HT-29 (cell line): ENCODE data around the gene DDX20. TPM values are rescaled to one million over a fixed set of nuclear protein-coding genes. Genes with fewer than 3 reads are reported as not detected.
A peak's percentile ranks its signal among the peaks of the same experiment; 100 is the strongest.

Source experiments
- DNase-seq: peaks from one replicate; pipeline ENCODE4 v3.0.0-alpha.2; 2015; ENCODE audit warnings: low spot score
- total RNA-seq: library from RNA; depleted of rRNA; stranded (reverse); fragments of >200 nt; shearing (Covaris generic); gene quantifications from 2 replicates; pipeline ENCODE4 v1.2.3, GENCODE V29; 2014

Gene DDX20
- total RNA-seq, 1 experiment from 2014 or later: 18.5 TPM

DNA sequence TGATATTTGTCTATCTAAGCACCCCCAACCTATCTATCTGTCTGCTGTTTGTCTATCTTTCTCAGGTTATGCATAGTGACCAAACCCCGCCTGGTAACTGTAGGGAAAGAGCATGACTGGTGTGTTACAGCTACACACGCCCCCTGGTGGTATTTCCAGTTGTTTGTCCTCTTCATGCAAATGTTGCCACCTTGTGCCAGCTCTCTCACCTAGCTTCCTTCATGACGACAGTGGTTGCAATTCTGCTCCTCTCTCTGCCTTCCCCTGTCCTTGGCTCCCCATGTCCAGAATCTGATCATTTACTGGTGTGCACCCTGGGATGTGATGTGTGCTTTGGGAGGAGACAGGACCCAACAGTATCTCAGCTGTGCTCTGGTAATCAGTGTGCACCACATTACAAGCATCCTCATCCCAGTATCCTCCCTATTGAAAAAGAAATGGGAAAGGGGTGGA, 8.4 kb upstream of the DDX20 start:
- DNase-seq: peak; percentile 92

DNA sequence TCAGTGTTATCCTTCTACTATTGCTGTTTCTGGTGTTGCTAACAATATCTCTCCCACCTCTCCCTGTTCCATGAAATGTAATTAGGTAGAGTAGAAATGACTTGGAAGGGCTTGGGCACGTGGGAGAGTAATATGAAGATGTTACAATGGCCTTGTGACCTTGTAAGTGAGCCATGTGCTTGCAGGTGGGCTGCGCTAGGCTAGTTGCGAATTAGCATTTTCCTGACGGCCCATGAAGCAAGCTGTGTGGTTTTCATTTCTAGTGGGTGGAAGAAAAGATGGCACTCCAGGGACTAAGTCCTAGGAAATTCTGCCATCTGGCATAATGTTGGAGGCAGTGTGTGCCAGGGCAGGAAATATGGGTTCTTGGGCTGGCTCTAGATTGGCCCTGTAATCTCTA, 7.8 kb upstream of the DDX20 start:
- no peak for DNase-seq

DNA sequence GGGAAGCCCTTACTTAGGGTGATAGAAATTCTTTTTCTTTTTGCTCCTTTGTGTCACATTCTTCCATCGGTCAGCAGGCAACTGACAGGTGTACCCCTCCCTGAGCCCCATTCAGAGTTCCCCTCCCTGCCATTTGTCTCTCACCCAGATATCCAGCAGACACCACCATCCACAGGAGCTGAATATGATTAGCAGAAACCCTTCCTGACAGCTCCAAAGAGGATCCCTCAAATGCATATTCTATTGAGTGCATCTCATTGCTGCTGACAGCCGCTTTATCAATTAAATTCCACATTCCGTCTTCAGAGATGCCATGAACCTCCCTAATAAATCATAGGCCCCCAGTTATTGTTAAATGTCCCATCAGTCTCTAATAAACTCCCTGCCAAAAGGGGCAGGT, 6.1 kb upstream of the DDX20 start:
- no peak for DNase-seq

DNA sequence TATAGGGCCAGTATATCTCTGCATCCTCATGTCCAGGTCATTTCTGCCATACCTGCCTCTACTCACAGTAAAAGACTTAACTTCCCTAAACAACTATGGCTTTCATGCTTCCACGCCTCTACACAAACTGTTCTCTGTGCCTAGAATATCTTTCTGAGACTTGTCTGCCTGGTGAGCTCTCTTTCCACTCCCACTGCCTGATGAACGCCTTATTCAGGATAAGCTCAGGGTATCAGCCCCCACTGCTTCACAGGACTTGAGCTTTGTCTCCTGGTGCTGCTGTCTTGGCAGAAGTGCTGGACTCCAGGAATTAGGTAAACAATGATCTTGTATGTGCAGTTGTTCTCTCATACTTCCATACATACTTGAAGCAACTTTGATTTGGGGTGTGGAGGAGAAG, 4.8 kb upstream of the DDX20 start:
- no peak for DNase-seq

DNA sequence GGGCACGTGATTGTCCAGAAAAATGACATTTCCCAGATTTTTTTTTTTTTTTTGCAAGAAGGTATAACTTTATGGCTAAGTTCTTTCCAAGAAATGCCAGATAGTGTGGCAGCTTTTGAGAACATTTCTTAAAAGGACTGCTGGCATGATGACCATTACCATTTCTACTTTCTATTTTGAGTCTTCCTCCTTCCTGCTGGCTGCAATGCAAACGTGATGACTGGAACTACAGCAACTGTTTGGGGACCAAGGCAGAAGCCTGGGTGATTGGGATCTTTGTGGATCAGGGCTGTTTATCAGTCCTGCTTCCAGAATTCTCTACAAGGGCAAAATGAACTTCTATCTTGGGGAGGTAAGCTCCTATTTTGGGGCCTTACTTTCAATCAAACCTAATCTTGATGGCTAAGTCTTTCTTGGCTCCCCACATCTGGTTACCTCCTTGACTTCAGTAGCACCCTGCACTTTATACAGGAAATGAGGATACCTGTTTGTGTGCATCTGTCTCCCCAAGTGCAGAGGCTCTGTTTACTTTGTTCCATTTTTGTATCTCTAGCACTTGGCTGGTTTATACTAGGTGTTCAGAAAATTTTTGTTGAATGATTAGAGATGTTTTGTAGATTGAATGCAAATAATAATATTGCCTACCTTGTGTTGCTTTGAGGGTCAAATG, 3.7 kb upstream of the DDX20 start:
- DNase-seq: no peak

DNA sequence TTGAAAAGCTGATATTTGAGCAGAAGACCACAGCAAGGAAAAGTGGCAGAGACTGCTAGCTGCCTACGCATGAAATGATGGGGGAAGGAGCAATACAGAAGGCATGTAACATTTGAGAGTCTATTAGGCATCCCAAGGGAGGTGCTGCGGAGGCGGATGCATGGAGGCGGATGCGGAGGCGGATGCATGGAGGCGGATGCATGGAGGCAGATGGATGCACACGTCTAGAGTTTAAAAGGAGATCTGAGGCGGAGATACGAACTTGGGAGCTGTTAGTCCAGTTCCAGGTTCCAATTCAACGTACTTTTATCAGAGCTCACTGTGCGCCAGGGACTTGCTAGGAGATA, 744 bp upstream of the DDX20 start:
- peak; percentile 58 for DNase-seq

DNA sequence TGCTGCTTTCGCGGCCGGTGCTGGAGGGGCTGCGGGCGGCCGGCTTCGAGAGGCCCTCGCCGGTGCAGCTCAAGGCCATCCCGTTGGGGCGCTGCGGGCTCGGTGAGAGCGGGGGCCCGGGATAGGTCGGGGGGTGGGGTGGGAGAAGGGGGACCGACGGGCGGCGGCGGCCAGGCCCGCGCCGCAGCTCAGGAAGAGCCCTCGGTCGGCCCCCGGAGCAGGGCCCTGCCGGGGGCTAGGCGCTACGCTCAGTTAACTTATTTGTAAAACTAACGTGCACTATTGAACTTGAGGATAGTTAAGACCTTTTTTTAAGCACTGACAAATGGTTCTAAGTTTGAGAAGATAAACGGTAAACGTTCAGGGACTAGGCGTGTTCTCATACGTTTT, 418 bp downstream of the DDX20 start:
- peak; percentile 22 for DNase-seq

DNA sequence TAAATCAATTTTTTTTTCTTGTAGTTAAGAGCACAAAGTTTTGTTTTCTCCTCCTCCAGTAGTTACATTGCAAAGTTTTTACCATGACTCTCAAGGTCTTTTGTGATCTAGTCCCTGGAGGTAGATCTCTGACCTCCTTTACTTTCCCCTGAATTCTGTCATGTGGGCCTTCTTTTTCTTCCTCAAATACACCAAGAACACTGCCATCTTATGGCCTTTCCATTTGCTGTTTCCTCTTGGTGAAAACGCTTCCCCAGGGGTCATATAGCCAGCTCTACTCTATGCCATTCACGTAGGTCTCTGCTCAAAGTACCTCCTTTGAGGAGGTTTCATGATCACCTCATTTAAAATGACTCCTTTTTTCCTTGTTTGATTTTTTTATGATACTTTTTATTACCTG, 2.7 kb downstream of the DDX20 start:
- no peak for DNase-seq

DNA sequence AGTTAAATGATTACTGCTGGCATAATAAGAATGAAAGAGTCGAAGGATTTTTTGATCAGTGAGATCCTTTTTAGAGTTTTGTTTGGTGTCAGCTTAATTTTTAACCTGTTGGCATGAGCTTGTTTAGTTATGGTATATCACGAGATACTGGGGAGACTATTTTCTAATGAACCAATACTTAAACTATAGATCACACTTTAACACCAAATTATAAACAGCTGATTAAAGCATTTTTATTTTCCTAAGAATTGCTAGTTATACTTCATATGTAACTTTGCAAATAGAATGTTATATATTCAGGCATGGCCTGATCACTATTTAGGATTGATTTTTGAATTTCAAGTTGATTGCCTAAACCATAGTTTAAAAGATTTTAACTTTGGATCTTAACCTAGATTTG, 6.0 kb downstream of the DDX20 start:
- DNase-seq: no peak

DNA sequence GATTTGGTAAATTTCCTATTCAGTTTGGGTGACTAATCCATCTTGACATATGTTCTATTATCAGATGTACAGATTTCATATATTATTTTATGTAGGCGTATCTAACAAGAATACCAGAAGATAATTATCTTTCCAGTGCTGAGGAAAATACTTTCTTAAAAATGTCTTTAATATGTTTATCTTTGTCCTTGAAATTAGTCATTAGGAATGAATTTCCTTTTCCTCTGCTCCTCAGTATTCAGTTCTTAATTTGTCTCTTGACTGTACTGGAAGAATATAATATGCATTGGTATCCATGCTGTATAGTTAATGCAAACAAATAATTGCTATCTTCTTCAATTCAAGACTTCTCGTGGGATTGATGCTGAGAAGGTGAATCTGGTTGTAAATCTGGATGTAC, 6.6 kb downstream of the DDX20 start:
- no peak for DNase-seq

DNA sequence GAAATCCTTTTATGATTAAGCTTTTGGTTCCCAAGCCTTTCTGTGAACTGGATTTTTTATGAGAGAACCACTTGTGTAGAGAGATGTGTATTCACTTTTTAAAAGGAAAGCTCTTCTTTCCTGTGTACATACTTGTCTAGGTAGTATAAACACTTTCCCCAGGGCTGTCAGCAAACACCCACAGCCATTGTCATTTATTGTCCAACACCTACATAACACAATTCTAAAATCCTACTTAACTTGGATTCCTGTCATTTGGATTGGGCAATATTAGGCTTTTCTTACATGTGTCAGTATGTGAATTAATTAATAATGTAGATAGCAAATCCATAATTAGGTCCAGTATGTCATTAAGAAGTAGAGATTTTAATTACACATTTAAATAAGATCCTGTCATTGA, 12.3 kb downstream of the DDX20 start:
- no peak for DNase-seq

DNA sequence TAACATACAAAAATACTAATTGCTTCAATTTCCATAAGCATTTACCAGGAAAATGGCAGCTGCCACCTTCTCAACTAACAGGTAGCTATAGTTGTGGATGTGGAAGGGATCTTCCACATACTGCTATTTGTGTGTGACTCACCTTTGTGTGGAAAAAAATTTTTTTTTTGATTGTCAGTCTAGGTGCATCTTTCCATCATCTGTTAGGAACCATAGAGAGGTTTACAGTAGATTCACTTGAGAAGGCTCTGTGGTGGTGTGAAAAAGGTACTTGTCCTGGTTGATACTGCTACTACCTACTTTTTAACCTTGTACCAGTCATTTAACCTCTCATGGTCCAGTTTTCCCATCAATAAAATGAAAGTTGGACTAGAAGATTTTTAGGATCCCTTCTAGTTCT, 12.9 kb downstream of the DDX20 start:
- DNase-seq: no peak

DNA sequence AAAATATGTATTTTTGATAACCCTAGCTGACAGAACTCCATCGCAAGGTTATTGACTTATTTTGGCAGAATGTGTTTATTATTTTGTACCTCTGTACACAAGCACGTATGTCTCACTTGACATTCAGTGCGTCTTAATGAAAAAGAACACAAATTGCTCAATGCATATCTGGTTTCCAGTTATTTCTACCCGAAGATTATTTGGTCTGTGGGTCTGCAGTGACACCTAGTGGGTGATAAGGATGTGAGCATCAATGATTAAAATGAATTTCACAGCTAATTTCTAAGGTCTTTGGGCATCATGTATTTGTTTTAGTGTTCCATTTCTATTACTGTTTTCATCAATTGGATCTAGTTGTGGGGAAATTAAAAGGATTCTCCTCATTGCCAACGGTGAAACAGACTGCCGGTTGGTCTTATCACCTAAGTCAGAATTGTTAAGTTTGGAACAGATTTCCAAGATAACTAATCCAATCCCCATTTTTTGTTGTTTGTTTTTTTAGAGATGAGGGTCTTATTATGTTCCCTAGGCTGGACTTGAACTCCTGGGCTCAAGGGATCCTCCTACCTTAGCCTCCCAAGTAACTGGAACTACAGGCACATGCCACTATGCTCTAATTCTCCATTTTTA, 13.9 kb downstream of the DDX20 start:
- peak; percentile 71 for DNase-seq

DNA sequence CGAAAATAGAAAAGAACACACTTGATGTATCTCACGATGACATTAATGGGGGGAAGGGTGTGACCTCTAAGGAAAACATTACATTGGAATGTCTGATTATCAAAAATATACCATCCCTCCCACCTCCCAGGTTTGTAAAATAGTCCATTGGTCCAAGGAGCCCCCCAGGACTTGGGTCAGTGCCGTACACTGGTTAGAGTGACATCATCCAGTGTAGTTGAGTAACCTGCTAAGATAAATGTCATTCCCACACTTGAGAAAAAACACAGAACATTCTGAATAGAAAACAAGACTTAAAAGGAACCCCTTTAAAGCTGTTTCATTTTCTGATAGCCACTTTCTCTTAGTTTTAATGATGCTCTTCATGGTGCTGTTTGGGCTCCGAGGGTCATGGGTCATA, 15.2 kb downstream of the DDX20 start:
- no peak for DNase-seq

DNA sequence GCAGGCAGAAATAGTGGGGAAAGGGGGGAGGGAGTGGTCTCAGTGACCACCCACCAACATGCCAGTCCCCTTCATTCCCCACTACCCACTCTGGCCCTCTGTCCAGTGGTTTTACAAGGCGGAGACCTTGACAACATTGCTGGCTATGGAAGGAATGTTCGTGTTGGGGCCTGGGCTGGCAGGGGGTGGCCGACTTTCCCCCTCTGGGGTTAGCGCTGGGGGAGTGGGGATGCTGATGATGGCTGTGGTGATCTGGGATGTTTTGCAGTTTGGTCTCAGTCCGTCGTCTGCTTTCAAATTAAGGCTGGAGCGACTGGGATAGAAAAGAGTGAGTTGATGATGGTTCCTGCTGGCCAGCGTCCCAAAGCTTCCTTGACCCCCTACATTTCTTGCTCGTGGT, 20.3 kb downstream of the DDX20 start:
- DNase-seq: no peak

DNA sequence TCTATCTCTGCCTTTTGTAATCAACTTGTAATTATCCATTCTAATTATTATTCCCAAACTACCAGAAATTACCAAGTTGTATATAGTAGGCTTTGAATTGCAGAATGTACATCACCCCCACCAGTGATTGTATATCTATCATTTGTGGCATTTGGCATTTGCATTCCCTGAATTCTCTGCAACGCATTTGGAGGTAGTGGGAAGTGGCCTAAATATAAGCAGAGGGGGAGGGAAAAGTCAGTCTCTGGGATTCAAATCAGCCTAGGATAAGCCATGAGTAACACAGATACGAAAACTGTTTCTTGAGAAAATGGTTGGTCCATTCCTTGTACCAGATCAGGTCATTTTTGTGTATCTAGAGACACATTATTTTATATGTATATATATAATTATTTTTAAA, 20.7 kb downstream of the DDX20 start:
- no peak for DNase-seq

DNA sequence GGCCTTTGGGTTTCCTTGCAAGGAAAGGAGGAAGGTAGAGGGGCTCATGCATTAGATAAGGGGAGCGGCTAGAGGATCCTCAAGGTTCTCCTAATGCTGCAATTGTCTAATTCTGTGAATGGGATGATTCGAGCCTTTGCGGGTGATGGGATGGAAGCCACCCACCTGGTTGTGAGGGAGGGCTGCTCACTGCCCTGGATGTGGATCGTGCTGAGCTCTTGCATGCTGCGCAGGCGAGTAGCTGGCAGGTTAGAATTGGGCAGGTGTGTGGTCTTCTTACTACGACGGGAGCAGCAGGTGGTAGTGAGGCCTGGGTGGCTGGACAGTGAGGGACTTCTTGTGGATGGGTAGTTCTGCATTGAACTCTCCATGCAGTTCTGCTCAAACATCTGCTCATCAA, 21.2 kb downstream of the DDX20 start:
- DNase-seq: no peak

DNA sequence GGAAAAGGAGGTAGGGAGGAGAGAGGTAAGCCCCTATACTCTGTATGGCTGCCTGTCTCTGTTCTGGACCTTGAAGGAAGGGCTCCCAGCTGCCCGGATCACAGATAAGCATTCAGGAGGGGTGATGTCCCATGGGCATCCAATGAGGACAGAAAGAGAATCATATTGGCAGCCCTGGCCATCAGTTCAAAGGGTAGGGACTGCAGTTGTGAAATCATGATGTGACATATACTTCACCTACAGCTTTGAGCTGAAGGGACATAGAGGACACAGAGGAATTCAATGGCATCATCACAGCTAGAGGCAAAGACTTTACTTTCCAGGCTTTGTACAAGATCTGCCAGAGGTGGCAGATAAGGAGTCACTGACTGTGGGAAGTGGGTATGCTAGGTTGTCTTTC, 21.6 kb downstream of the DDX20 start:
- no peak for DNase-seq

DNA sequence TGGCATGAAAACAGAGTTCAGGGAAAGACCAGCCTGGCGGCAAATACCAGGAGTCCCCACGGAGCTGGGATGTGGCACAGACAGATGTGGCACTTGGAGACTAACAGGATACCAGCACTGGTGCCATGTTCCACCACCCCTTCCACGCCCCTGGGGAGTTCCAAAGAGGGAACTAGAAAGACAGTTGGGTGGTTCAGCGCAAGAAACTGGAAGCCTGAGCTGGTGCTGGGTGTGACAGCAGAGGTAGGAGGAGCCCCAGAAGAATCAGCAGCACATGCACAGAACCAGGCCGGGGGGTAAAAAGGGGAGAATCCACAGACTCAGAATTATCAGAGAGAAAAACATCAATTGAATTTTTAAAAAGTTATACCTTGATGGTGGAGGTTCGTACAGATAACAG, 22.4 kb downstream of the DDX20 start:
- DNase-seq: no peak

DNA sequence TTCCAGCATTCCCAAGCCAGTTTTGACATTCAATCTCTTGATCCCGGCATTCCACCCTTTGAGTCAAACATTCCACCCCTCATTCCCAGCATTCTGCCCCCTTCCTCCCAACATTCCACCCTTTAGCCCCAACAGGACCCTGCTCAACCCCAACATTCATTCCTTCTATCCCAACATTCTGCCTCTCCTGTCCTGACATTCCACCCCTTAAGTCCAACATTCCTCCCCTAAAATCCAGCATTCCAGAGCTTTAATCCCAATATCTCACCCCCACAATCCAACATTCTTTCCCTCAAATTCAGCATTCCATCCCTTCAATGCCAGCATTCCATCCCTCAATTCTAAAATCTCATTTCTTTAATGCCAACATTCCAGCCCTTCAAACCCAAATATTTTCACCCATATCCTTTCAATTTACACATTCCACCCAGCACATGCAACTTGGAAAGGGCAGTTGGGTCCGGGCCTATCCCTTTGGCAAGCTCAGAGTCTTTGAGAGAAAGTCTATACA, 22.9 kb downstream of the DDX20 start:
- DNase-seq: no peak

DNA sequence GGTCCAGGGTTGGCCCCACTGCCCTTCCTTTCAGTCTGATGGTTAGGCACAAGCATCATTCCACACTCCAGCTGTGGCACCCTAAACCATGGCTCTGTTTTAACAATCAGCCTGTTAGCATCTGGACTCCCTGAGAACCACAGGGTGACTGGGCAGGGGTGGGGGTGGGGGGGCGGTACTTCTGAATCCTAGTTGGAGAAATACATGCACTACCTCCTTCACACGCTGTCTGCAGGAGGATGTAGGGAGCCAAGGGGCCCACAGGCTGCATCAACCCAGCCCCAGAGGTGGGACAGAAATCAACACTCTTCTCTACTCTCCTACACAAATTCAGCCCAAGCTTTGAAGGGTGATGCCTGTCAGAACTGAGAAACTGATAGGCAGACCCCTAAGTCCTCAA, 23.8 kb downstream of the DDX20 start:
- DNase-seq: no peak

DNA sequence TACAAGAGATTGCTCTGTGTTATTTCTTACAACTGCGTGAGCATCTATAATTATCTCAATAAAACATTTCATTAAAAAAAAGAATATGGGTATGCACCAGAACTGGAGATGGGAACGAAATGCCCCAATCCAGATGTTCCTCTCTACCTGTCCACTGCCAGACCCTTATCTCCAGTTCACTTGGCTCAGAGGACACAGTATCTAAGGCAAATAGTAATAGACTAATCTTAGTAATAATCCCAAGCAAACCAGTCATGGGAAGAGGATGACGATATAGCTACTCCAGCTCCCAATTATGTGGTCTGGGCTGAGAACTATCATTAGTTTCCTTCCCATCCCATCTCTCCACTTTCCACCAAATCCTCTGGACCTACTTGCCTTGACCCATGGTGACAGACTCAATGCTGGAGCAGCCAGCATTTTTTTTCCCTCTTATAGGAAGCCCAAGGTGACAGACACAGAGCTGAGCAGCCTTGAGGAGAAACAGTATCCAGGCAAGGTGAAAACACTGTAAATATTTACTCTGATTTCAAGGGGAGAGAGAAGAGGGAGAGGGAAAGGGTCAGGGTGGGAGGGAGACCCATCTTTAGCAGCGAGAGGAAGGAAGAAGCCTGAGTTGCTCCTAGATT, 28.7 kb downstream of the DDX20 start:
- DNase-seq: no peak

DNA sequence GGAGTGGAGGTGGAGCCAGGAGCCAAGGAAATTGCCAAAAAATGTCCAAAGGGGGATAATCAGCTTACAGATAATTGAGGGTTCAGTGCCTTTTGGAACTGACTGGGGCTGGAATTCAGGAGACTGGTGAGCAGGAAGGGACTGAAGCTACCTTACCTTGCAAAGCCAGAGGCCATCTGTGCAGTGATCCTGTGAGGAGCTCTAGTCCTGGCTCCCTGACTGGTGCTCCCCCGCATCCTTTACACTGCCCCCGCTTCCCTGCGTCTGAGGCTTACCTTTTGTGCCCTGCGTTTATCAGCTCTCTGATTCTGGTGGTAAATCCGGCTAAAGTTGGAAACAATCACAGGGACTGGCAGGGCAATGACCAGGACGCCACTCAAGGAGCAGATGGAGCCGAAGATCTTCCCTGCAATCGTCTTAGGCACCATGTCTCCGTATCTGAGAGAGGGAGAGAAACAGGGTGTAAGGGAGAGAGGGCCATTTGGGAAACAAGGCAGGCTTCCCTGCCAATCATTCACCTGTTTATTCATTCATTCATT, 31.0 kb downstream of the DDX20 start:
- DNase-seq: no peak
